IMR-90 (cell line): Measurements from ENCODE around the gene PIN4. TPM values are rescaled to one million over a fixed set of nuclear protein-coding genes. Genes with fewer than 3 reads are reported as not detected.

Experiments used
- ATAC-seq: fragments of 200-7000 bp; cut with Tn5 transposase; 2 replicates; pipeline ENCODE4 v1.9.1; 2020; ENCODE audit warnings: low read depth, mild to moderate bottlenecking, moderate library complexity
- BruUV-seq: library from RNA; stranded (reverse); fragments of 400-500 nt; replicated peaks from 2 replicates; lab custom pipeline; 2021; lab: Mats Ljungman, UMichigan
- CTCF ChIA-PET: fragments of 300-600 bp; formaldehyde crosslinking; extraction: SDS; loops from one replicate; lab custom pipeline; 2021; ENCODE audit warnings: antibody characterized with exemption; lab: Yijun Ruan, JAX
- POLR2A ChIA-PET: fragments of 300-600 bp; sonication (Branson Sonifier 250); formaldehyde crosslinking; loops from one replicate; lab custom pipeline; 2022; ENCODE audit warnings: antibody characterized with exemption; ENCODE audit not compliant: unreplicated experiment; lab: Charles Lee
- DNase-seq: peaks from one replicate; pipeline ENCODE4 v3.0.0; 2013
- H2AFZ ChIP-seq: replicated peaks from 2 replicates; pipeline ENCODE3; 2013; ENCODE audit warnings: low read length, mild to moderate bottlenecking; ENCODE audit not compliant: poor library complexity
- H2AK5ac ChIP-seq: 2 replicates; pipeline ENCODE4 v1.6.1; 2013; ENCODE audit warnings: low read depth, low read length, inconsistent platforms
- H2AK9ac ChIP-seq: replicated peaks from 2 replicates; pipeline ENCODE3; 2013; ENCODE audit warnings: mild to moderate bottlenecking, low read depth, low read length, moderate library complexity; ENCODE audit not compliant: poor library complexity
- H2BK120ac ChIP-seq: 2 replicates; pipeline ENCODE4 v1.6.1; 2013; ENCODE audit warnings: low read depth, low read length, inconsistent platforms
- H2BK15ac ChIP-seq: 3 replicates; pipeline ENCODE4 v1.6.1; 2013; ENCODE audit warnings: low read depth, low read length, inconsistent platforms
- H2BK20ac ChIP-seq: 2 replicates; pipeline ENCODE4 v1.6.1; 2013; ENCODE audit warnings: low read depth, mild to moderate bottlenecking, inconsistent platforms, low read length, moderate library complexity
- H2BK5ac ChIP-seq: 2 replicates; pipeline ENCODE4 v1.6.1; 2013; ENCODE audit warnings: mild to moderate bottlenecking, low read depth, low read length, inconsistent platforms; ENCODE audit not compliant: poor library complexity, severe bottlenecking
- H3K14ac ChIP-seq: replicated peaks from 2 replicates; pipeline ENCODE4 v1.6.1; 2013; ENCODE audit warnings: low read depth, low read length, inconsistent platforms
- H3K18ac ChIP-seq: 2 replicates; pipeline ENCODE4 v1.6.1; 2013; ENCODE audit warnings: low read depth, low read length, control low read depth
- H3K23ac ChIP-seq: 2 replicates; pipeline ENCODE4 v1.6.1; 2013; ENCODE audit warnings: low read depth, low read length, inconsistent platforms
- H3K27ac ChIP-seq: 2 replicates; pipeline ENCODE4 v1.5.1; 2013; ENCODE audit warnings: mild to moderate bottlenecking, control low read depth, low read length; ENCODE audit not compliant: insufficient read depth
- H3K27me3 ChIP-seq: 2 replicates; pipeline ENCODE4 v1.6.1; 2013; ENCODE audit warnings: low read length; ENCODE audit not compliant: control insufficient read depth, insufficient read depth
- H3K36me3 ChIP-seq: 2 replicates; pipeline ENCODE4 v1.6.1; 2013; ENCODE audit warnings: low read length, mixed read lengths; ENCODE audit not compliant: control insufficient read depth, insufficient read depth
- H3K4ac ChIP-seq: 2 replicates; pipeline ENCODE4 v1.6.1; 2013; ENCODE audit warnings: low read depth, low read length, inconsistent platforms
- H3K4me1 ChIP-seq: 2 replicates; pipeline ENCODE4 v1.6.1; 2013; ENCODE audit warnings: low read length, mixed read lengths; ENCODE audit not compliant: control insufficient read depth, insufficient read depth
- H3K4me2 ChIP-seq: 2 replicates; pipeline ENCODE4 v1.6.1; 2013; ENCODE audit warnings: low read depth, mild to moderate bottlenecking, control low read depth, low read length, moderate library complexity
- H3K4me3 ChIP-seq: 2 replicates; pipeline ENCODE4 v1.5.1; 2013; ENCODE audit warnings: low read depth, mild to moderate bottlenecking, control low read depth, low read length, moderate library complexity; ENCODE audit not compliant: insufficient read depth
- H3K56ac ChIP-seq: 2 replicates; pipeline ENCODE4 v1.6.1; 2013; ENCODE audit warnings: low read length, inconsistent platforms; ENCODE audit not compliant: insufficient read depth; ENCODE audit errors: extremely low read depth
- H3K79me1 ChIP-seq, 2 experiments: 2 replicates each; pipeline ENCODE4 v1.6.1; 2013; ENCODE audit warnings: low read length in 2 of 2, inconsistent platforms in 1 of 2, low read depth in 1 of 2
- H3K9ac ChIP-seq: 2 replicates; pipeline ENCODE4 v1.6.1; 2013; ENCODE audit warnings: low read depth, low read length, control low read depth
- H3K9me1 ChIP-seq: 2 replicates; pipeline ENCODE4 v1.6.1; 2013; ENCODE audit warnings: low read length, inconsistent platforms; ENCODE audit not compliant: insufficient read depth
- H3K9me3 ChIP-seq: 2 replicates; pipeline ENCODE4 v1.6.1; 2013; ENCODE audit warnings: low read length; ENCODE audit not compliant: control insufficient read depth, insufficient read depth
- H4K20me1 ChIP-seq: 2 replicates; pipeline ENCODE4 v1.6.1; 2013; ENCODE audit warnings: low read length, inconsistent platforms; ENCODE audit not compliant: insufficient read depth
- H4K5ac ChIP-seq: 2 replicates; pipeline ENCODE4 v1.6.1; 2013; ENCODE audit warnings: mild to moderate bottlenecking, low read depth, low read length, control low read depth
- H4K8ac ChIP-seq, 2 experiments: 2 replicates each; pipeline ENCODE4 v1.6.1; 2013; ENCODE audit warnings: low read depth in 2 of 2, low read length in 2 of 2, control low read depth in 1 of 2, inconsistent platforms in 1 of 2
- H4K91ac ChIP-seq: 2 replicates; pipeline ENCODE4 v1.6.1; 2013; ENCODE audit warnings: low read depth, low read length, inconsistent platforms; ENCODE audit not compliant: insufficient read depth
- BHLHE40 ChIP-seq: fragments of 150-350 bp; IDR thresholded peaks from 2 replicates; pipeline ENCODE4 v1.6.1; 2016; ENCODE audit warnings: mild to moderate bottlenecking, low read depth, low read length
- CEBPB ChIP-seq: IDR thresholded peaks from 2 replicates; pipeline ENCODE4 v1.6.1; 2012; ENCODE audit warnings: low read depth, low read length, improper control_type of control experiment
- FOS ChIP-seq: fragments of 150-350 bp; IDR thresholded peaks from 2 replicates; pipeline ENCODE4 v1.6.1; 2016; ENCODE audit warnings: low read depth, low read length
- MAFK ChIP-seq: IDR thresholded peaks from 2 replicates; pipeline ENCODE4 v1.6.1; 2012; ENCODE audit warnings: low read depth, low read length, improper control_type of control experiment
- MAZ ChIP-seq: IDR thresholded peaks from 2 replicates; pipeline ENCODE4 v1.6.1; 2012; ENCODE audit warnings: low read depth, mild to moderate bottlenecking, low read length, improper control_type of control experiment, moderate library complexity, borderline replicate concordance
- MXI1 ChIP-seq: IDR thresholded peaks from 2 replicates; pipeline ENCODE4 v1.6.1; 2012; ENCODE audit warnings: low read depth, mild to moderate bottlenecking, low read length, moderate library complexity, borderline replicate concordance
- NFE2L2 ChIP-seq: fragments of 150-350 bp; IDR thresholded peaks from 2 replicates; pipeline ENCODE4 v1.6.1; 2016; ENCODE audit warnings: low read depth, mild to moderate bottlenecking, low read length
- RAD21 ChIP-seq: IDR thresholded peaks from 2 replicates; pipeline ENCODE4 v1.6.1; 2012; ENCODE audit warnings: low read length, improper control_type of control experiment
- RCOR1 ChIP-seq: IDR thresholded peaks from 2 replicates; pipeline ENCODE4 v1.6.1; 2012; ENCODE audit warnings: mild to moderate bottlenecking, low read length, improper control_type of control experiment; ENCODE audit not compliant: insufficient replicate concordance
- RFX5 ChIP-seq: IDR thresholded peaks from 2 replicates; pipeline ENCODE4 v1.8.0; 2012; ENCODE audit warnings: low read depth, mild to moderate bottlenecking, low read length, moderate library complexity
- WGBS, 2 experiments: methylation state at CpG; one replicate each; pipeline versions ENCODE4 v1.1.5 to v1.1.7; 2013; ENCODE audit warnings: missing lambda C conversion rate in 2 of 2; ENCODE audit not compliant: insufficient read length in 1 of 2; ENCODE audit errors: extremely low coverage in 2 of 2; 5-methylcytosine and 5-hydroxymethylcytosine counted together
- dilution Hi-C: fragments of 300-500 bp; cut with HindIII; formaldehyde crosslinking; loops from one replicate; pipeline ENCODE4 v1.14.3; 2018; ENCODE audit warnings: low sequenced_read_pairs; ENCODE audit not compliant: unreplicated experiment
- in situ Hi-C: fragments of 300-500 bp; cut with MboI; formaldehyde crosslinking; loops from 3 replicates; pipeline ENCODE4 v1.14.3; 2019; ENCODE audit warnings: low sequenced_read_pairs, inconsistent platforms, mixed read lengths
- intact Hi-C: fragments of 100-400 bp; cut with micrococcal nuclease; formaldehyde crosslinking; loops from 2 replicates; pipeline ENCODE4 v1.10.0; 2022
- polyA plus RNA-seq, 3 experiments: library from polyadenylated mRNA; depleted of rRNA; stranded (reverse); fragments of >200 nt; gene quantifications; 2 replicates each; pipeline ENCODE4 v1.2.3, GENCODE V29; 2012; ENCODE audit warnings: low replicate concordance in 1 of 3
- total RNA-seq: library from RNA; depleted of rRNA; stranded (reverse); fragments of >200 nt; gene quantifications from 2 replicates; pipeline ENCODE4 v1.2.3, GENCODE V29; 2012

Gene PIN4
- total and polyA plus RNA-seq, 2 of the 4 experiments (the other 2 are of a cell fraction), result 2.2 to 18.2 TPM

DNA sequence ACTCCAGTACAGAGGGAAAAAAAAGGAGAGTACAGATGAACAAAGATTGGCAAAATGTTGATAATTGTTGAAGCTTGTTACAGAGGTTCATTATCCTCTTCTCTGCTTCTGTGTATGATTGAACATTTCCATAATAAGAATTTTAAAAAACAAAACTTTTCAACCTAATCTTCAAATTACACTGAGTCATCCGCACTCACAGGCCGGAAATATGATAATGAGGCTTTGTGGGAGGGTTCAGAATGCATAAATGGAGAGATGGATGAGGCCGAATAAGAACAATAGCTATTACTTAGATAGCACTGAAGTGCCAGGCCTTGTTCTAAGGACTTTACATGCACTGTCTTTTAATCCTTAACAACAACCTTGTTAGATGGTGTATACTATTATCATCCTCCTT, 61.9 kb downstream of the PIN4 start:
- CTCF ChIA-PET, result interaction anchor here (0.7 to 1.4 kb wide), 3 partner anchors 11 to 33 kb away, joined by 3 to 7 read pairs (median 3); partner anchors contain the start of gene RPS4X

More for the DNA sequence above, 61.9 kb downstream of the PIN4 start:
- intact Hi-C loops (no loop called here), in situ Hi-C loops (no loop called here), dilution Hi-C loops (no loop called here)
- Histone ChIP-seq H4K8ac (no peak overlapping the region; a peak in 1 of 4 replicates), H2BK15ac (no peak overlapping the region), H3K4me3 (no peak overlapping the region), H4K20me1 (0 out of 2 replicates have a peak, but pooled peaks cover 4% of the 10 kb centered on the region), H3K56ac (no peak overlapping the region), H2AFZ (no peak overlapping the region), H3K9ac (no peak overlapping the region), H3K4me1 (peaks cover 2% of the 10 kb centered on the region; the same call in 1 of the 2 replicates), H4K91ac (no peak overlapping the region), H4K5ac (no peak overlapping the region), H2BK120ac (no peak overlapping the region), H3K4me2 (0 out of 2 replicates have a peak overlapping the region, but pooled peaks have one; percentile 47), H3K9me3 (no peaks in the 10 kb centered on the region), H2BK20ac (peak overlapping the region; percentile 21; the same call in 1 of the 2 replicates), H3K27me3 (peaks cover 11% of the 10 kb centered on the region; the same call in 1 of the 2 replicates), H3K14ac (no peak overlapping the region), H3K9me1 (0 out of 2 replicates have a peak, but pooled peaks cover 3% of the 10 kb centered on the region), H3K18ac (no peak overlapping the region), H3K27ac (no peak overlapping the region), H3K23ac (no peak overlapping the region), H3K36me3 (no peaks in the 10 kb centered on the region), H3K4ac (no peak overlapping the region), H2AK5ac (no peak overlapping the region), H3K79me1 (no peaks in the 10 kb centered on the region), H2AK9ac (no peak overlapping the region), H2BK5ac (peak overlapping the region; percentile 57)
- WGBS, 2 experiments, result no CpG with 5 or more reads among the region's 3 CpGs
- POLR2A ChIA-PET, result no interaction called here
- peak; percentile 35; the same call in 1 of the 2 replicates for ATAC-seq
- DNase-seq, result peak; percentile 51
- TF ChIP-seq FOS (no peak), MAFK (no peak), RCOR1 (no peak), CEBPB (no peak), MAZ (no peak), MXI1 (no peak), NFE2L2 (no peak), RAD21 (no peak), BHLHE40 (no peak), RFX5 (no peak)
- no TSS peak for BruUV-seq
